NOMO-1 treated with dmso at 0.1 percent for 144 hours (cell line): ENCODE data around the gene VMAC.

Experiments used
- DNase-seq: peaks from one replicate; lab custom pipeline; 2025; ENCODE audit not compliant: unreplicated experiment; lab: John Stamatoyannopoulos, UW

Gene VMAC

GRCh38 chr19:5927441-5927821, 22.8 kb downstream of the VMAC start:
- no peak for DNase-seq

GRCh38 chr19:5929179-5929578, 24.5 kb downstream of the VMAC start:
- no peak for DNase-seq

DNA sequence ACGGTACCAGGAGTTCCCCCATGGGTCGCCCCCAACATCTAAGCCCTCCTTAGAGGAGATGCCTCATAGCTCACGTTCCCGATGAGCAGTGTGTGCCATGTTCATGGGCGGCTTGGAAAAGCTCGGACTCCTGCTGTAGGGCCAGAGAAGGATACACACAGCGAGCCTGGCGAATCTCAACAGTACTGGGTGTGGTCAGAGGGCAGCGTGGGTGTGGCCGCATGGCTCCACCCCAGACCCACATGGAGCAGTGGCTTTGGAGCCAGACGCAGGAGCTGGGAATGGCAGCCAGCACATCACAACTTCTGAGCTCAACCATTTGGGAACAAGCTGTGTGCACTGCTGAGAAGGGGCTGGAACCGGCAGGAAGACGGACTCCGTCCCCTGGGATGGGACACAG, 25.0 kb downstream of the VMAC start:
- DNase-seq = no peak

DNA sequence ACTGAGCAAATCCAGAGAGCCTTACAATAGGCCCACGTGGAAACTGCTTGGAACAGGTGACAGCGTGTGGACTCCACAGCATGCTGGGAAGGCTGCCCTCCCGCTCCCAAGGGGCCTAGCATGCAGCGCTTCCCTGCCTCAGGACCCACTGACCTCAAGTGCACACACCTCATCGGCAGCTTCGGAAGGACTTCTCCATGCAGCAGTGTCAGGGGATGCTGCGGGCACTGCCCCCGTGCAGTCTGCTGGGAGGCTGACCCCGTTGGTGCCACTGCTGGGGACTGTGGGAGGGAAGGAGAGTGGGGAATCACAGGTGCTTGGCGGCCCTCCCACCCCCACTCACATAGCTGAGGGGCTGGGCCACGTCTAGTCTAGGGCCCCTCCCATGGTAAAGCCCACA, 26.6 kb downstream of the VMAC start:
- no peak for DNase-seq

DNA sequence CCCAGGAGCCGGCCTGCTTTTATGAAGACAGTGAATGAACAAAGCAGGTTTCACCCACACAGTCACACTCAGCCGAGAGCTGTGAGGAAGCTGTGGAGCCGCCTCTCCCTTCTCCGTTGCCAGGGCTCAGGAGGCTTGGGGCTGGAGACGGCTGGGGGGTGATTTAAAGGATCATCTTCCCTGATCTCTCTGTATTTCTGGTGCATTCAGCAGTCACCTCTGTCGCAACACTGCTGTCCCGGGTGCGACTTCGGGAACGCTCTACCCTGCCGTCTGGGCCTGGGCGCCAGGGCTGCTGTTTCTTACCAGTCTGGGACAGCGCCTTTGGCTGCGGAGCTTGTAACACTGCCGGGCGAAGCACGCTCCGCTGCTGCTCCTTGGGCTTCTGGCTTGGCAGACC, 27.5 kb downstream of the VMAC start:
- DNase-seq = no peak

- no peak for DNase-seq
Measured at GRCh38 chr19:5932609-5933262, 28.1 kb downstream of the VMAC start.

GRCh38 chr19:5933391-5934068, 28.9 kb downstream of the VMAC start:
- no peak for DNase-seq

GRCh38 chr19:5934069-5934401, 29.4 kb downstream of the VMAC start:
- no peak for DNase-seq

GRCh38 chr19:5934774-5935472, 30.3 kb downstream of the VMAC start:
- no peak for DNase-seq

- no peak for DNase-seq
Measured at GRCh38 chr19:5935473-5936291, 31.0 kb downstream of the VMAC start.

- no peak for DNase-seq
Measured at GRCh38 chr19:5936292-5936592, 31.6 kb downstream of the VMAC start.

DNA sequence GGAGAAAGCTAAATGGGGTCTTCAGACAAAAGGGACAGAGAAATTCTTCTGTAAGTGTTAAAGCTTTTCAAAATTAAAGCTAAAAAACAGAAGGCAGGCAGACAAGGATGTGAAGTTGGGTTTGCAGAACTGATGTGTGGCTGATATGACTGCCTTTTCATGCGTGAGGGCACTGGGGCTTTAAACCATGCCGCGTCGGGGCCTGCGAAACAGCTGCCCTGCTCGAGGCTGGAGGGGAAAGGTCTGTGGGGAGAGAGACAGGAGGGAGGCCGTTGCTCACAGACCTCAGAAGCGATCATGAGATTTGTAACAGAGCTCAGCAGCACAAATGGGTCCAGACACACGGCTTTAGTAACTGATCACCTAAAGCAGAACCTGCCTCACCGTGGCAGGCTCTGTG, 32.9 kb downstream of the VMAC start:
- no peak for DNase-seq

GRCh38 chr19:5940260-5941208, 35.9 kb downstream of the VMAC start:
- no peak for DNase-seq

GRCh38 chr19:5941673-5942072, 37.0 kb downstream of the VMAC start:
- no peak for DNase-seq

GRCh38 chr19:5943045-5943444, 38.4 kb downstream of the VMAC start:
- DNase-seq = no peak

GRCh38 chr19:5943623-5944022, 39.0 kb downstream of the VMAC start:
- no peak for DNase-seq

DNA sequence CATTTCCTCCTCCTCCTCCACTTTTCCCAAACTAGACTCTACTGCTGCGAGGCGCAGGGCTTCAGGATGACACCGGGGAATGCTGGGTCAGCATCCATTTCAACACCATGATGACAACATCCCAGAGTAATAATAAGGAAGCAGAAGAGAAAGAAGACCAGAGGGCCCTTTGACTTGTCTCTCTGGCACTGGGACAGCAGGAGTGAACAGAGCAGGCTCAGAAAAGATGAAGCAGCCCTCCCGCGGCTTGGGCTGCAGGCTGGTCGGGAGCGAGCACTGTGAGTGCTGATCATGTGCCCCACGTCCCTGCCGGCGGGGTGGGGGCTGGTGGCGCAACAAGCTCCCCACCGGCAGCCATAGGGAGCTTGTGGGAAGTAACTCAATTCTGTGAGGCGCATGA, 42.8 kb downstream of the VMAC start:
- no peak for DNase-seq

DNA sequence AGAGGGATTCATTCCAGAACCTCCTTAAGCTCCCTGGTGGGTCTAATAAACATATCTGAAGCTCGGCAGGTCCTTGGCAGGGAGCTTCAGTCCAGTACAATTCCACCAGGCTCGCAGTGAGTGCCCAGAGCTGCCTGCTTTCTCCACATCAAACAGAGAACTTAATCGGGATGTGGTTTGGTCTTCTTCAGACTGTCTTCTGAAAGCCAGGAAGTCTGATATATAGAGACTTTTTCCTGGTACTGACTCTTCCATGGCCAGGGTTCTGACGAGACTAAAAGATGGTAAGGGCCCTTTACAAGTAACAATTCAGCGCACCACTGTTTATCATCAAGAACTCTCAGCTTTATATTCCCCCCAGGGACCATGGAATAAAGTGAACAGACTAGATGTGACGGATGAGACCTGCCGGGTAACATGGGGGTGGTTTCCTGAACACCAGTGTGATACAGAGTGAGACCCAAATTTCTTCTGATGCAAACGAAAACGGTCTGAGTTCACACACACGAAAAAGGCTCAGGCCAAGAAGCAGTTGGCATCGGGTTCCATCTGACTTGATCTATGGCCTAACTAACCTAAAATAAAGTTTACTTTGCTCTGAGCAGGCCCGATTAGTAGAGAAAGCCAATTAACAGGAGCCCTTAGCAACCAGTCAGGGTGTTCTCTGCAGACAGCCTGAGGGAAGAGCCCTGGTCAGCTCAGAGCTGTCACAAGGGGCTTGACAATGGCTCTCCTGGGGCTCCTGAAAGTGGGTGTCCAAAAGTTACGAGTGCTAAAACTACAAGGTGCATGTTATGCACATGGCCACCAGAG, 44.3 kb downstream of the VMAC start:
- DNase-seq = no peak

DNA sequence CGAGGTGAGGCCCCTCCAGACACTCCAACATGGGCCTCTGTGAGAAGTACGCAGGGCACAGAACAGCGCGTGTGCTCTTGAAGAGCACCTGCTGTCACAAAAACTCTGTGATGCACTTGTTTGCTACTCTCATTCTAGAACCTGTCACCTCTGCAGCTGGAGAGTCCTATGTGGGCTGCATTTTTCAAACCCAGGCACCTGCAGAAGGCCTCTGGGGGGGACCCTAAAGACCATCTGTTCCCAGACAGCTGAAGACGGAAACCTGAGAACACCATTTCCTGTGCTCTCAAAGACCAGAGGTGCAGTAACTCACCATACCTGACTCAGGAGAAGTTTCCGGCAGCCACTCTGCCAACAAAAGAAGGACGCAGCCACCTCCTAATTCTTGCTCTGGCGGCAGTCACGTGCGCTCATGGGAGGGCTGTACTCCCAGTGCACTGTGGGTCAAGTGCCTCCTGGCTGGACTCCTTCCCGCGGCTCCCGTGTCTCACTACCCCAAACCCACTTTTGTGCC, 45.2 kb downstream of the VMAC start:
- no peak for DNase-seq

- no peak for DNase-seq
Measured at GRCh38 chr19:5950741-5951140, 46.1 kb downstream of the VMAC start.
